ENCODE measurements around the gene LRIG1. TPM values are rescaled to one million over a fixed set of nuclear protein-coding genes. Genes with fewer than 3 reads are reported as not detected.

Gene LRIG1
- total and polyA plus RNA-seq, 2 of the 8 experiments (the other 6 are each of a cell fraction or from before 2014, with no cell fraction given) = 78.1 to 88.7 TPM

DNA sequence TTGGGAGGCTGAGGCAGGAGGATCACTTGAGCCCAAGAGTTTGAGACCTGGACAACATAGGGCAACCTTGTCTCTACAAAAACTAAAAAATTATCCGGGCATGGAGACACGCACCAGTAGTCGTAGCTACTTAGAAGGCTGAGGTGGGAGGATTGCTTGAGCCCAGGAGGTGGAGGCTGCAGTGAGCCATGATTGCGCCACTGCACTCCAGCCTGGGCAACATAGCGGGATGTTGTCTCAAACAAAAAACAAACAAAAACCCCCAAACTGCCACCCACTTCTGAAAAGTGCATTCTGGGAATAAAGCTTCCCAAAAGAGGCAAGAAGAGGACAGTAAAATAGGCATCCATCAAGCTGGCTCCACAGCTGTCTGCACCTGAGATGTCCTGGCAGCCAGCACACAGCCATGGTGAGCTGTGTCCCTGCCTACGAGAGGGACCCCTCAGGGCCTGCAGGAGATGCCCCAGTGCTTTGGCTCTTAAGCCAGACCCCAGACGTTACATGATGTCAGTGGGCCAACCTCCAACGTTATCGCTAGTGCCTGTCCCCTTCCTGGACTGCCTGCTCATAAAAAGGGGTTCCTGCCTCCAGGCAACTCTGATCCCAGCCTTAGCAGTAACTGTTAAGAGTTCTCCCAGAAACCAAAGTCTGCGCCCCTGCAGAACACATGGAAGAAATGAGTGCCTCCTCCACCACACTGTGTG lies 101.1 kb downstream of the LRIG1 start:
- Histone ChIP-seq H2BK12ac (ENCODE audit: low read depth, low read length) (no peak overlapping the region), H4K8ac (ENCODE audit: extremely low read depth, insufficient read depth, low read length) (no peak overlapping the region), H2BK120ac (replicated peaks; ENCODE audit: low read depth, low read length) (no peak overlapping the region), H3K4me3 (ENCODE audit: extremely low read depth in 1 of 4, insufficient read depth in 2 of 4, low read depth in 3 of 4, low read length in 4 of 4) (no peak overlapping the region), H2BK20ac (ENCODE audit: low read length) (no peak overlapping the region), H3K27me3 (replicated peaks in 1 of 4; ENCODE audit: control insufficient read depth in 3 of 4, extremely low read depth in 1 of 4, insufficient read depth in 3 of 4, low read length in 3 of 4) (no peaks in the 10 kb centered on the region), H3K9ac (replicated peaks in 1 of 4; ENCODE audit: extremely low read depth in 1 of 4, low read depth in 3 of 4, low read length in 3 of 4) (no peak overlapping the region), H4K5ac (ENCODE audit: insufficient read length, low read depth, low read length) (no peak overlapping the region), H2BK15ac (ENCODE audit: low read length) (no peak overlapping the region), H2BK5ac (ENCODE audit: low read depth, low read length) (0 out of 2 replicates have a peak overlapping the region, but pooled peaks have one; percentile 7), H3K36me3 (ENCODE audit: control insufficient read depth in 2 of 4, insufficient read depth in 4 of 4, low read length in 3 of 4) (peaks cover 39 to 85% (median 62%) of the 10 kb centered on the region in 4 experiments), H3K9me3 (ENCODE audit: insufficient read depth in 2 of 2, low read depth in 1 of 2, low read length in 1 of 2) (no peaks in the 10 kb centered on the region), H3K4me1 (replicated peaks in 1 of 4; ENCODE audit: control insufficient read depth in 3 of 4, insufficient read depth in 4 of 4, low read length in 3 of 4) (peaks cover 0 to 11% (median 5%) of the 10 kb centered on the region in 4 experiments; a peak in 5 of 7 replicates), H2AK5ac (ENCODE audit: low read depth, low read length) (0 out of 2 replicates have a peak overlapping the region, but pooled peaks have one; percentile 48), H3K14ac (ENCODE audit: insufficient read length) (no peak overlapping the region), H3K18ac (ENCODE audit: extremely low read depth, low read length) (no peak overlapping the region), H3K27ac (ENCODE audit: low read depth, low read length) (no peak overlapping the region), H4K20me1 (replicated peaks in 1 of 2; ENCODE audit: control insufficient read depth in 1 of 2, insufficient read depth in 2 of 2, low read length in 2 of 2) (peaks cover 18 to 19% of the 10 kb centered on the region in 2 experiments), H4K91ac (replicated peaks; ENCODE audit: insufficient read length, low read length) (no peak overlapping the region), H3K23me2 (ENCODE audit: low read depth, low read length) (no peaks in the 10 kb centered on the region), H3K4me2 (ENCODE audit: insufficient read depth in 1 of 2, low read depth in 2 of 2, low read length in 2 of 2) (no peak overlapping the region), H3K56ac (replicated peaks; ENCODE audit: insufficient read length, low read depth, low read length) (no peak overlapping the region), H3K79me1 (ENCODE audit: low read depth, low read length) (peaks cover 2% of the 10 kb centered on the region), H3K23ac (ENCODE audit: insufficient read length) (no peak overlapping the region), H2AFZ (ENCODE audit: low read length) (no peak overlapping the region), H3K79me2 (ENCODE audit: control insufficient read depth in 1 of 2, insufficient read depth in 2 of 2, low read length in 2 of 2) (peaks cover 0 to 55% of the 10 kb centered on the region in 2 experiments; a peak in 2 of 4 replicates), H3K4ac (replicated peaks; ENCODE audit: insufficient read length, low read depth, low read length) (no peak overlapping the region)
- DNase-seq (ENCODE audit: low read depth in 1 of 2, low spot score in 2 of 2) (no peak), FAIRE-seq (no peak)
- TF ChIP-seq, protein P1, sequence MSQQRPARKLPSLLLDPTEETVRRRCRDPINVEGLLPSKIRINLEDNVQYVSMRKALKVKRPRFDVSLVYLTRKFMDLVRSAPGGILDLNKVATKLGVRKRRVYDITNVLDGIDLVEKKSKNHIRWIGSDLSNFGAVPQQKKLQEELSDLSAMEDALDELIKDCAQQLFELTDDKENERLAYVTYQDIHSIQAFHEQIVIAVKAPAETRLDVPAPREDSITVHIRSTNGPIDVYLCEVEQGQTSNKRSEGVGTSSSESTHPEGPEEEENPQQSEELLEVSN (IDR thresholded peaks at IDR 0.05) = no peak
- TF ChIP-seq BCL11A (IDR thresholded peaks at IDR 0.05; ENCODE audit: low read depth in 2 of 2, low read length in 2 of 2) (no peak), ASH2L (IDR thresholded peaks at IDR 0.05; ENCODE audit: low read length) (no peak), KDM1A (IDR thresholded peaks at IDR 0.05; ENCODE audit: borderline replicate concordance, low read length) (no peak), CHD2 (IDR thresholded peaks at IDR 0.05; ENCODE audit: low read length) (no peak), TAF7 (optimal IDR thresholded peaks at IDR 0.05; ENCODE audit: borderline replicate concordance, low read depth, low read length) (no peak)
- TF ChIP-seq, protein P2, sequence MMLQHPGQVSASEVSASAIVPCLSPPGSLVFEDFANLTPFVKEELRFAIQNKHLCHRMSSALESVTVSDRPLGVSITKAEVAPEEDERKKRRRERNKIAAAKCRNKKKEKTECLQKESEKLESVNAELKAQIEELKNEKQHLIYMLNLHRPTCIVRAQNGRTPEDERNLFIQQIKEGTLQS (IDR thresholded peaks at IDR 0.05; ENCODE audit: insufficient read depth, low read depth, low read length) = no peak
- WGBS, 2 experiments (ENCODE audit: extremely low coverage in 1 of 2, insufficient coverage in 1 of 2, insufficient read length in 1 of 2, insufficient replicate concordance in 2 of 2, low coverage in 1 of 2, low lambda C conversion rate in 2 of 2, missing lambda C conversion rate in 1 of 2) = 91% methylated on average over 10 of the region's 10 CpGs; no CpG with 5 or more reads in 1 of the 2 experiments
- CTCF ChIA-PET (ENCODE audit: partially characterized antibody) = interaction anchor here (0.9 to 3.4 kb wide), 4 partner anchors 8 to 327 kb away, joined by 3 to 22 read pairs (median 4); no protein-coding TSS in a partner anchor
- POLR2A ChIA-PET (ENCODE audit: partially characterized antibody) = no interaction called here
